ENCODE results near the gene TROAP. TPM values are rescaled to one million over a fixed set of nuclear protein-coding genes. Genes with fewer than 3 reads are reported as not detected.

Gene TROAP
- total and polyA plus RNA-seq, 9 of the 15 experiments (the other 6 are each of a cell fraction or from before 2014, with no cell fraction given): 46.4 to 171 (median 59.8) TPM

DNA sequence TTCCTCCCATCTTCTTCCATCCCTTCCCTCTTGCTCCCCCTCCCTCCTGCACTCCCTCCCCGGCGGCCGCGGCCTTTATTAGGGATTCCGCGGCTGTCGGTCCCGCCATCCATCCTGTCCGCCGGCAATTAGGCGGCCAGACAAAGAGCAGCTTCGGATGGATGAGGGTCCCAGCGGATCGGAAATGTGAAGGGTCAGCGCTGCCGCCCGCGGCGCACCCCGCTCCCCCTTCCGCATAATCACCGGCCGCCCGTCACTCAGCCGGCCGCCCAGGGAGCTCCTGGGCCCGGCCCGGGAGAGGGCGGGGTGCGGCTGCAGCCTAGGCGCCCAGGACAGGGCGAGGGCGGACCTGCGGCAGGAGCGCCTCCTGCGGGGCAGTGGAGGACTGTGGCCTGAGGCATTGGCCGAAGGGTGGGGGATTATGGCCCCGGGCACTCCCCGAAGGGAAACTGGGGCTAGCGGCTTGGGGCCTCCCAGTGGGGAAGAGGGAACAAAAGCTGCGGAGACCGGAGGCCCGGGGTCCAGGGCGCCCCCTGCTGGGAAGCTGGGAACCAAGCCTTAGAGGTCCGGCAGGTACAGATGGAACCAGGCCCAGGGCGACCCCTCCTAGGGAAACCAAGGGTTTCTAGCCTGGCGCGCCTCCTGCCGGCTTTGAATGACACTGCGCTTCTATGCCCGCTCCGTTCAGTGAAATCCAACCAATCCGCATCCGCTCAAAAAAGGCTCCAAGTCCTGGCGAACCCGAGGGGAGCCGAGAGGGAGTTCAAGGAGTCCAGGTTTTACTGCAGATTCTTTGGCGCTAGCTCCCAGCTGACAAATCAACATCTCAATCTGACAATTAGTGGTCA lies 19.2 kb downstream of the TROAP start (continued):
- TF ChIP-seq ZNF407 (IDR thresholded peaks at IDR 0.05; ENCODE audit: low read depth) (no peak), CREB3 (tag; conservative IDR thresholded peaks at IDR 0.05; ENCODE audit: low read depth) (no peak), RHOXF2B (CRISPR knock-in tag; conservative IDR thresholded peaks at IDR 0.05) (no peak), FOXK1 (CRISPR knock-in tag; IDR thresholded peaks at IDR 0.05; ENCODE audit: borderline replicate concordance) (0 out of 2 replicates have a peak, but pooled peaks have one; percentile 16), SAP30 (IDR thresholded peaks at IDR 0.05; ENCODE audit: borderline replicate concordance, insufficient read depth, low read depth, low read length, poor library complexity, severe bottlenecking) (peak; percentile 14), SMARCB1 (IDR thresholded peaks at IDR 0.05; ENCODE audit: insufficient read length, low read depth) (no peak), CBX2 (IDR thresholded peaks at IDR 0.05; ENCODE audit: insufficient read depth, low read length, poor library complexity, severe bottlenecking) (no peak), KDM2B (CRISPR knock-in tag; IDR thresholded peaks at IDR 0.05) (peak; percentile 93), RBM14 (IDR thresholded peaks at IDR 0.05; ENCODE audit: borderline replicate concordance, insufficient read depth, low read depth, low read length) (no peak)
- TF ChIP-seq, protein P1, sequence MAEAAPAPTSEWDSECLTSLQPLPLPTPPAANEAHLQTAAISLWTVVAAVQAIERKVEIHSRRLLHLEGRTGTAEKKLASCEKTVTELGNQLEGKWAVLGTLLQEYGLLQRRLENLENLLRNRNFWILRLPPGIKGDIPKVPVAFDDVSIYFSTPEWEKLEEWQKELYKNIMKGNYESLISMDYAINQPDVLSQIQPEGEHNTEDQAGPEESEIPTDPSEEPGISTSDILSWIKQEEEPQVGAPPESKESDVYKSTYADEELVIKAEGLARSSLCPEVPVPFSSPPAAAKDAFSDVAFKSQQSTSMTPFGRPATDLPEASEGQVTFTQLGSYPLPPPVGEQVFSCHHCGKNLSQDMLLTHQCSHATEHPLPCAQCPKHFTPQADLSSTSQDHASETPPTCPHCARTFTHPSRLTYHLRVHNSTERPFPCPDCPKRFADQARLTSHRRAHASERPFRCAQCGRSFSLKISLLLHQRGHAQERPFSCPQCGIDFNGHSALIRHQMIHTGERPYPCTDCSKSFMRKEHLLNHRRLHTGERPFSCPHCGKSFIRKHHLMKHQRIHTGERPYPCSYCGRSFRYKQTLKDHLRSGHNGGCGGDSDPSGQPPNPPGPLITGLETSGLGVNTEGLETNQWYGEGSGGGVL (CRISPR knock-in tag; IDR thresholded peaks at IDR 0.05): no peak
- TF ChIP-seq, protein P2, sequence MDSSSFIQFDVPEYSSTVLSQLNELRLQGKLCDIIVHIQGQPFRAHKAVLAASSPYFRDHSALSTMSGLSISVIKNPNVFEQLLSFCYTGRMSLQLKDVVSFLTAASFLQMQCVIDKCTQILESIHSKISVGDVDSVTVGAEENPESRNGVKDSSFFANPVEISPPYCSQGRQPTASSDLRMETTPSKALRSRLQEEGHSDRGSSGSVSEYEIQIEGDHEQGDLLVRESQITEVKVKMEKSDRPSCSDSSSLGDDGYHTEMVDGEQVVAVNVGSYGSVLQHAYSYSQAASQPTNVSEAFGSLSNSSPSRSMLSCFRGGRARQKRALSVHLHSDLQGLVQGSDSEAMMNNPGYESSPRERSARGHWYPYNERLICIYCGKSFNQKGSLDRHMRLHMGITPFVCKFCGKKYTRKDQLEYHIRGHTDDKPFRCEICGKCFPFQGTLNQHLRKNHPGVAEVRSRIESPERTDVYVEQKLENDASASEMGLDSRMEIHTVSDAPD (CRISPR knock-in tag; IDR thresholded peaks at IDR 0.05): no peak

Data from K562 (cell line).